ENCODE data around the gene LRFN4.

LRFN4 gene

DNA sequence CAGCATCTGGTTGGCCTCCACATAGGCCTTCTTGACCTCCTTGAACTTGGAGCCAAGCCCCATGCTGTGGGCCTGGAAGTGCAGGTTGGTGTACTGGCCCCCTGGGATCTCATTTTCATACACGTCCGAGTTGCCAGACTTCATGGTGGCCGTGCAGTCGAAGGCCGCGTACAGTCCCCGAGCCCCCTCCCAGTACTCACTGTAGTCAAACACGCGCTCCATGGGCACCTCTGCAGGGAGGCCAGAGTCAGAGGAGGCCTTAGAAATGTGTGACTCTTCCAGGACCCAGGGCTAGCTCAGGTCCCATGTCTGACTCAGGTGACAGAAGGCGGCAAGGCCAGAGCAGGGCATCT, 6.7 kb upstream of the LRFN4 start:
- no peak for DNase-seq (ENCODE audit: low read depth)
- TF ChIP-seq, protein P1, sequence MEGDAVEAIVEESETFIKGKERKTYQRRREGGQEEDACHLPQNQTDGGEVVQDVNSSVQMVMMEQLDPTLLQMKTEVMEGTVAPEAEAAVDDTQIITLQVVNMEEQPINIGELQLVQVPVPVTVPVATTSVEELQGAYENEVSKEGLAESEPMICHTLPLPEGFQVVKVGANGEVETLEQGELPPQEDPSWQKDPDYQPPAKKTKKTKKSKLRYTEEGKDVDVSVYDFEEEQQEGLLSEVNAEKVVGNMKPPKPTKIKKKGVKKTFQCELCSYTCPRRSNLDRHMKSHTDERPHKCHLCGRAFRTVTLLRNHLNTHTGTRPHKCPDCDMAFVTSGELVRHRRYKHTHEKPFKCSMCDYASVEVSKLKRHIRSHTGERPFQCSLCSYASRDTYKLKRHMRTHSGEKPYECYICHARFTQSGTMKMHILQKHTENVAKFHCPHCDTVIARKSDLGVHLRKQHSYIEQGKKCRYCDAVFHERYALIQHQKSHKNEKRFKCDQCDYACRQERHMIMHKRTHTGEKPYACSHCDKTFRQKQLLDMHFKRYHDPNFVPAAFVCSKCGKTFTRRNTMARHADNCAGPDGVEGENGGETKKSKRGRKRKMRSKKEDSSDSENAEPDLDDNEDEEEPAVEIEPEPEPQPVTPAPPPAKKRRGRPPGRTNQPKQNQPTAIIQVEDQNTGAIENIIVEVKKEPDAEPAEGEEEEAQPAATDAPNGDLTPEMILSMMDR (conservative IDR thresholded peaks at IDR 0.05; ENCODE audit: low read depth, low read length) = no peak
- H3K4me3 ChIP-seq (ENCODE audit: low read length) = no peak overlapping the region

DNA sequence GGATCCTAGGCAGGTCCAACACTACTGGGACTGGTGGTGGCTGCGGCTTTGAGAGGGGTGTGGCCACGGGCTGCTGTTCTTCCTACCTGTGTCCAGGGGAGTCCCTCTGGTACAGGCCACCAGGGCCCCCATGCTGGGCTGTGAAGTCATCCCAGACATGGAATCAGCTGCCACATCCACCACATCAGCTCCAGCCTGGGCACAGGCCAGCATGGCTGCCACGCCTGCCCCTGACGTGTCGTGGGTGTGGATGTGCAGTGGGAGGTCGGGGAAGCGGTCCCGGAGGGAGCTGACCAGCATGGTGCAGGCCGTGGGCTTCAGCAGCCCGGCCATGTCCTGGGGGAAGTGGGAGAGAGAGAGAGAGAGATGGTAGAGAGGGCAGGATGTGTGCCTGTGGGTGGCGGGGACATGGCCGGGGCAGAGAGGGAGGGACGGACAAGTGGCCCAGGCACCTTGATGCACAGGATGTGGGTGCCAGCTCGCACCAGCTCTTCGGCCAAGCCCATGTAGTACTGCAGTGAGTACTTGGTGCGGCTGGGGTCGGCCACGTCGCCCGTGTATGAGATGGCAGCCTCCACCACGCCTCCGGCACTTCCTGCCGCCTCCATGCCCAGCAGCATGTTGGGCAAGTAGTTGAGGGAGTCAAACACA, 6.2 kb upstream of the LRFN4 start:
- TF ChIP-seq, protein P1 (conservative IDR thresholded peaks at IDR 0.05; ENCODE audit: low read depth, low read length) = no peak
- no peak overlapping the region for H3K4me3 ChIP-seq (ENCODE audit: low read length)
- DNase-seq (ENCODE audit: low read depth) = no peak

DNA sequence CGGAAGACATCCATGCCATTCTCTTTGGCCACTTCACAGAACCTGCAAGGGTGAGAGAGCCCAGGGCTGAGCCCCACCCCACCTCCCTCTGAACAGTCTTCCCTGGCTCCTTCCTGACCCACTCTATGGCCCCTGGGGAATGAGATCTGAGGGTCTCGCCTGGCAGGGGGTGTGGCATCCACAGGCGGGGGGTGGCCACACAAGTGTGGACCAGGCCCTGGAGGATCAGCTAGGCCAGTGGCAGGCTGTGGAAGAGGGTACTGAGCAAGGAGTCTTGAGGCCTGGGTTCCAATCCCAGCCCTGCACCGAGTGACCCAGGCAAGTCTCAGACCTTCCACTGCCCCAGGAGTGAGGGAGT, 5.6 kb upstream of the LRFN4 start:
- TF ChIP-seq, protein P1 (conservative IDR thresholded peaks at IDR 0.05; ENCODE audit: low read depth, low read length) = no peak
- no peak overlapping the region for H3K4me3 ChIP-seq (ENCODE audit: low read length)
- no peak for DNase-seq (ENCODE audit: low read depth)

DNA sequence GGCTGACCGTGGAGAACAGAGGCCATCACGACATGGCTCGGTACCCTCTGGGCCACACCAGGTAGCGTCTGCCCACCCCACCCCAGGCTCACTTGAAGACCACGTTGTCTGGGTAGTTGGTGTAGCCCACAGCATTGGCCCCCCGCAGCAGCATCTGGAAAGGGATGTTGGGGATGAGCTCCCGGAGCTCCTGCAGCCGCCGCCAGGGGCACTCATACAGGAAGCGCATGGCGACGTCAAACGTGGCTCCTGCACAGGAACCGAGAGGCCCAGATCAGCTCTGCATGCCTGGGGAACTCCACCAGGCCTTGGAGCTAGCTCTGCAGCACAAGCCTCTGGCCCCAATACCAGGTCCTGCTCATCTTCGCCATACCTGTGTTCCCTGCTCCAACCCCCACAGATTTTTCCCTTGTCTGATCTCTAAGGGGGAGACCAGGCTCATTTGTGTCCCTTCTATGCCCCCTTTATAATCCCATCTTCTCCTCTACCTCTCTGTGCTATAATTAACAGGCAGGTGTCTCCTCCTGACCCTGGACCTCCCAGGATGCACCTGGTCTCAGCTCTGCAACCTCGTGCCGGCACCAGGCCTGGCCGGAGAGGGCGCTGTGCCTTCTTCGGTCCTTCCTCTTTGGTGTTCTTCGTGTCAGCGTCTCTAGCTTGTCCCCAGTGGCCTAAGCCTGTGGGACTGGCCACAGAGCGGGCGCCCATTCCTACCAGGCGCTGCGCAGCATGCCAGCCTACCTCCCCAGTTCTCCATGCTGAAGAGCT, 5.0 kb upstream of the LRFN4 start:
- no peak overlapping the region for H3K4me3 ChIP-seq (ENCODE audit: low read length)
- no peak for DNase-seq (ENCODE audit: low read depth)

DNA sequence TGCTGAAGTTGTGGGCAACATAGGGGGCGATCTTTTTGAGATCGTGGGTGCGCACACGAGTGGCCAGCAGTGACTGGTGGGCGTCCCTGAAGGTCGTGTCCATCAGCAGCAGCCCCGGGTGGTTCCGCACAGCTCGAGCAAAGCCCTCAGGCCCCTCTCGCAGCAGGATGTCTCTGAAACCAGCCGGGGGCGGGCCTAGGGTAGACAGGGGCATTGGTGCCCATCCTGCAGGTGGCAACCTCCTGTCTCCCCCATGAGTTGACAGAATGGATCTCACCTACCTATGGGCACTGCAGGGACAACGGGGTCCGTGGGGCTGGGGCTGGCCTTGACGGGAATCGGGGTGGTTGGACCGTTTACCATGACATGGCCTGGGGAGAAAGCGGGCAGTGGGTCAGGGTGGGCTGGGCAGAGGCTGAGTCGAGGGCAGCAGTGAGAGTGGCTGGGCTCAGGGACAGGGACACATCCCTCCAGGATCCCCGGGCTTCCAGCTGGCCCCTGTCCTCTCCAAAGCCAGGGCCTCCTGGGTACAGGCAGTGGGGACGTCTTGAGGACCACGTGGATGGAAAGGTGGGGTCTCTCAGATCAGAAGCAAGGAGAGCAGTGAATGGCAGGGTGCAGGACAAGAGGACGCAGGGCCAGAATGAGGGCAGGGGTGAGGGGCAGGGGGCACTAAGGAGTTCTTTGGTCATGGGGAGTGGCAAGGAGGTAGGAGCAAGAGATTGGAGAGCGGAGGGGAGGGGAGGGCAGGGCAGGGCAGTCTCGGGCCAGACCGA, 4.2 kb upstream of the LRFN4 start:
- no peak overlapping the region for H3K4me3 ChIP-seq (ENCODE audit: low read length)
- TF ChIP-seq, protein P1 (conservative IDR thresholded peaks at IDR 0.05; ENCODE audit: low read depth, low read length) = no peak
- no peak for DNase-seq (ENCODE audit: low read depth)

More for the DNA sequence above, 5.0 kb upstream of the LRFN4 start:
- TF ChIP-seq, protein P1 (conservative IDR thresholded peaks at IDR 0.05; ENCODE audit: low read depth, low read length) = peak; percentile 12

DNA sequence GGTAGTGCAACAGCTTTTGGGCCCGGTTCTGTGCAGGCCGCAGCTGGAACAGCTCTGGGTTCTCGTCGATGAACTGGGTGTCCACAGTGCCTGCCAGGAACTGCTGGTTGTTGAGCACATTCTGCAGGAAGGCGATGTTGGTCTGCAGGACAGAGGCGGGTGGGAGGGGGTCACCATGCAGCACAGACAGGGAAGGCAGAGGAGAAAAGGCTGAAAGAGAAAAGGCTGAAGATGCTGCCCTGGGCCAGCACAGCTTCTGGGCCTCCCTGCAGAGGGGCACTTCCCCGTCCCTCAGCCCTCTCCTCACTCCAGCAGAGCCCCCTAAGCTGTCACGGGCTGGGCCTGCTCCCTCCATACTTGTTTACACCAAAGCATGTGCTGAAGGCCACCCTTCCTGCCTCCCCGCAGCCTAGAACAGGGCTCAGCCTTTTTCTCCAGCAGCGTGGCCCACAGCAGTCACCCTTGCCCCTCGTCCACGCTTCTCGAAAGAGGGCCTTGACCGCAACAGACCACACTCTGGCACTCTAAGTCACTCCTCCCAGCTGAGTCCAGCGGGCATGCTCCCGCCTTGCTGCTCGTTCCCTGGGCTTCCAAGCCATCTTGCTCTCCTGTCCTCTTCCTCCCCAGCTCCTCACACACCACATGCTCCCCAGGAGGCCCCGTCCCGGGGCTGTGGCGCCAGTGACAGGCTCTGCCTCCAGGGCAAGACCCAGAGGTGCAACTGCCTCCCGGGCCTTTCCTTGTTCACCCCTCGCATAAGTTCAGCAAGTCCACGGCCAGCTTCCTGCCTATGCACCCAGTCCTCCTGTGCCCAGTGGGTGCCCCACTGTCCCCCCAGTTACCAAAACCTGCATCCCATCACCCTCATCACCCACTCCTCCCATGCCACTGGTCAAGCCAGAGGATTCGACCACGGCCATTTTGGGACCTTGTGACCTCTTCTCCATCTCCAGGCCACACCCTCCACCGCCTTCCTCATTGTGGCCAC, 3.3 kb upstream of the LRFN4 start:
- no peak for DNase-seq (ENCODE audit: low read depth)
- H3K4me3 ChIP-seq (ENCODE audit: low read length) = no peak overlapping the region
- TF ChIP-seq, protein P1 (conservative IDR thresholded peaks at IDR 0.05; ENCODE audit: low read depth, low read length) = no peak
